Measurements from ENCODE around the gene ZMAT5. TPM values are rescaled to one million over a fixed set of nuclear protein-coding genes. Genes with fewer than 3 reads are reported as not detected.
A peak's percentile ranks its signal among the peaks of the same experiment; 100 is the strongest.

Gene ZMAT5
- total and polyA plus RNA-seq, 2 of the 13 experiments (the other 11 are each of a cell fraction or from before 2014, with no cell fraction given), result 20.7 to 27.8 TPM

- TF ChIP-seq HMGXB4 (CRISPR knock-in tag; IDR thresholded peaks at IDR 0.05; ENCODE audit: borderline replicate concordance in 1 of 2, low read depth in 1 of 2) (peak in 1 of 2 experiments; percentile 28; a peak in 1 of 4 replicates), ZNF12 (CRISPR knock-in tag; IDR thresholded peaks at IDR 0.05) (peak; percentile 68; the same call in 1 of the 2 replicates), FOXP4 (CRISPR knock-in tag; IDR thresholded peaks at IDR 0.05) (peak; percentile 44; the same call in 1 of the 2 replicates), GLI4 (CRISPR knock-in tag; IDR thresholded peaks at IDR 0.05; ENCODE audit: borderline replicate concordance) (no peak), ZNF260 (CRISPR knock-in tag; IDR thresholded peaks at IDR 0.05; ENCODE audit: borderline replicate concordance, low read depth) (no peak), JUN (CRISPR knock-in tag; IDR thresholded peaks at IDR 0.05) (no peak), ZNF605 (CRISPR knock-in tag; IDR thresholded peaks at IDR 0.05) (0 out of 2 replicates have a peak, but pooled peaks have one; percentile 21), ZNF280B (CRISPR knock-in tag; IDR thresholded peaks at IDR 0.05; ENCODE audit: borderline replicate concordance) (no peak), NR2F2 (IDR thresholded peaks at IDR 0.05; ENCODE audit: borderline replicate concordance, low read depth) (no peak), ZNF224 (CRISPR knock-in tag; IDR thresholded peaks at IDR 0.05) (no peak), TOE1 (CRISPR knock-in tag; IDR thresholded peaks at IDR 0.05) (no peak), ZNF639 (CRISPR knock-in tag; conservative IDR thresholded peaks at IDR 0.05) (peak; percentile 41; the same call in 1 of the 2 replicates), HDAC2 (CRISPR knock-in tag; IDR thresholded peaks at IDR 0.05) (peak; percentile 46; the same call in 1 of the 2 replicates), ZNF562 (CRISPR knock-in tag; IDR thresholded peaks at IDR 0.05; ENCODE audit: borderline replicate concordance) (no peak), USF2 (IDR thresholded peaks at IDR 0.05; ENCODE audit: low read depth, low read length) (no peak), USF2 (CRISPR knock-in tag; IDR thresholded peaks at IDR 0.05; ENCODE audit: borderline replicate concordance) (no peak), DPF2 (CRISPR knock-in tag; IDR thresholded peaks at IDR 0.05; ENCODE audit: borderline replicate concordance, low read depth) (peak; percentile 61; the same call in 1 of the 2 replicates), MYPOP (CRISPR knock-in tag; IDR thresholded peaks at IDR 0.05) (no peak), ZFP90 (CRISPR knock-in tag; IDR thresholded peaks at IDR 0.05; ENCODE audit: borderline replicate concordance) (no peak)
These were observed 32.4 kb upstream of the ZMAT5 start (continued) for GRCh38 chr22:29799217-29799680.
